K562 (cell line): ENCODE data around the gene LRRC4C. TPM values are rescaled to one million over a fixed set of nuclear protein-coding genes. Genes with fewer than 3 reads are reported as not detected.

Experiments used
- ATAC-seq: fragments of 200-7000 bp; cut with Tn5 transposase; 3 replicates; pipeline ENCODE4 v1.9.1; 2020; ENCODE audit warnings: moderate library complexity
- BruUV-seq: library from RNA; stranded (reverse); fragments of 400-500 nt; replicated peaks from 2 replicates; lab custom pipeline; 2021; lab: Mats Ljungman, UMichigan
- CTCF ChIA-PET: fragments of 300-600 bp; formaldehyde crosslinking; extraction: SDS; loops from one replicate; lab custom pipeline; 2021; ENCODE audit warnings: low intra/inter-chr PET ratio; lab: Yijun Ruan, JAX
- POLR2A ChIA-PET: fragments of 300-600, 350-650 bp; sonication (Branson Sonifier 250); formaldehyde crosslinking; extraction: SDS; loops from one replicate; lab custom pipeline; 2021; ENCODE audit warnings: antibody characterized with exemption, inconsistent platforms; lab: Yijun Ruan, JAX
- DNase-seq, 4 experiments: peaks; one replicate each; pipeline versions ENCODE4 v3.0.0 to v3.0.0-alpha.2; 2011 to 2018; ENCODE audit warnings: low spot score in 3 of 4, mixed read lengths in 3 of 4; ENCODE audit errors: extremely low read depth in 1 of 4
- FAIRE-seq: peaks from 2 replicates; lab custom pipeline; 2011; peaks lifted over from hg19 to GRCh38; lab: Jason Lieb, UNC
- H2AFZ ChIP-seq: 2 replicates; pipeline ENCODE4 v1.6.0; 2011; ENCODE audit warnings: low read depth, low read length, control low read depth, inconsistent platforms
- H3K27ac ChIP-seq: fragments of 200-600 bp; 3 replicates; pipeline ENCODE4 v1.8.0; 2011; ENCODE audit warnings: low read depth, mild to moderate bottlenecking, control low read depth, inconsistent platforms, low read length, moderate library complexity, mixed read lengths; ENCODE audit errors: extremely low read depth
- H3K27me3 ChIP-seq, 2 experiments: fragments of 300-600 bp in 1 of 2; 2 replicates in 1 of 2; 3 replicates in 1 of 2; pipeline versions ENCODE4 v1.6.0 to v1.8.0; 2011; ENCODE audit warnings: inconsistent platforms in 2 of 2, low read length in 2 of 2, mild to moderate bottlenecking in 1 of 2, mixed read lengths in 1 of 2, moderate library complexity in 1 of 2; ENCODE audit not compliant: control insufficient read depth in 2 of 2, insufficient read depth in 2 of 2
- H3K36me3 ChIP-seq: fragments of 300-600 bp; 3 replicates; pipeline ENCODE4 v1.8.0; 2011; ENCODE audit warnings: mild to moderate bottlenecking, low read length, inconsistent platforms; ENCODE audit not compliant: control insufficient read depth, insufficient read depth
- H3K4me1 ChIP-seq, 2 experiments: fragments of 200-600 bp in 1 of 2; replicated peaks in 1 of 2; 2 replicates in 1 of 2; 3 replicates in 1 of 2; pipeline versions ENCODE4 v1.5.1 to v1.8.0; 2011; ENCODE audit warnings: inconsistent platforms in 2 of 2, low read length in 2 of 2, mild to moderate bottlenecking in 1 of 2, mixed read lengths in 1 of 2, moderate library complexity in 1 of 2; ENCODE audit not compliant: control insufficient read depth in 2 of 2, insufficient read depth in 2 of 2
- H3K4me2 ChIP-seq: 2 replicates; pipeline ENCODE4 v1.6.1; 2011; ENCODE audit warnings: low read length, control low read depth, inconsistent platforms, mixed read lengths; ENCODE audit not compliant: insufficient read depth
- H3K4me3 ChIP-seq: fragments of 200-600 bp; sonication (generic), shearing (Covaris generic); 2 replicates; pipeline ENCODE4 v1.5.1; 2016; ENCODE audit warnings: control low read depth, inconsistent platforms
- H3K79me2 ChIP-seq: fragments of 200-600 bp; 3 replicates; pipeline ENCODE4 v1.8.0; 2011; ENCODE audit warnings: low read length, inconsistent platforms; ENCODE audit not compliant: control insufficient read depth, insufficient read depth
- H3K9ac ChIP-seq, 2 experiments: 2 replicates each; pipeline versions ENCODE4 v1.6.0 to v1.6.1; 2011; ENCODE audit warnings: low read depth in 2 of 2, low read length in 2 of 2, control low read depth in 1 of 2, inconsistent platforms in 1 of 2, mild to moderate bottlenecking in 1 of 2, mixed read lengths in 1 of 2; ENCODE audit not compliant: insufficient read depth in 1 of 2
- H3K9me1 ChIP-seq: one replicate; pipeline ENCODE4 v1.6.0; 2011; ENCODE audit warnings: inconsistent platforms, mild to moderate bottlenecking, low read length, moderate library complexity; ENCODE audit not compliant: control insufficient read depth, insufficient read depth
- H3K9me3 ChIP-seq: replicated peaks from 2 replicates; pipeline ENCODE4 v1.5.1; 2011; ENCODE audit warnings: low read depth, low read length, inconsistent platforms; ENCODE audit not compliant: control insufficient read depth, insufficient read depth
- H4K20me1 ChIP-seq: replicated peaks from 2 replicates; pipeline ENCODE4 v1.6.1; 2011; ENCODE audit warnings: low read length, inconsistent platforms, mixed read lengths; ENCODE audit not compliant: control insufficient read depth, insufficient read depth
- MXI1 ChIP-seq: IDR thresholded peaks from 2 replicates; pipeline ENCODE4 v1.6.1; 2011; ENCODE audit warnings: low read depth, mild to moderate bottlenecking, improper control_type of control experiment, low read length
- NFE2L1 ChIP-seq: fragments of 450-650 bp; IDR thresholded peaks from 2 replicates; pipeline ENCODE4 v1.6.1; 2016; ENCODE audit warnings: missing genetic modification characterization, low read depth, mild to moderate bottlenecking, missing compliant biosample characterization, moderate library complexity, borderline replicate concordance
- PRPF4 ChIP-seq: fragments of 200-400 bp; formaldehyde crosslinking; IDR thresholded peaks from one replicate; pipeline ENCODE4 v1.6.1; 2017; ENCODE audit warnings: low read length, low read depth, mild to moderate bottlenecking; ENCODE audit not compliant: insufficient read depth, poor library complexity, severe bottlenecking
- WGBS: fragments of 100-300 bp; shearing (Covaris generic); methylation state at CpG from one replicate; pipeline ENCODE4 v1.1.6; 2016; ENCODE audit warnings: low coverage, mixed read lengths; ENCODE audit not compliant: insufficient coverage; ENCODE audit errors: missing lambda C conversion rate; 5-methylcytosine and 5-hydroxymethylcytosine counted together
- in situ Hi-C: fragments of 300-500 bp; cut with MboI; formaldehyde crosslinking; loops from 4 replicates; pipeline ENCODE4 v1.15.0; 2018; ENCODE audit warnings: inconsistent platforms, mixed read lengths
- intact Hi-C: fragments of 100-400 bp; cut with micrococcal nuclease; formaldehyde crosslinking; loops from 2 replicates; pipeline ENCODE4 v1.14.2; 2022
- polyA plus RNA-seq, 8 experiments: library from polyadenylated mRNA; depleted of rRNA in 4 of 8; stranded (reverse) in 5 of 8; unstranded in 3 of 8; fragments of >200 nt; fragmentation: Nextera tagmentation in 2 of 8; fragmentation: Illumina TruSeq in 1 of 8; extraction: Ambion mirVana in 2 of 8; extraction: Trizol in 1 of 8; gene quantifications; 2 replicates each; pipeline versions ENCODE4 v1.2.1 to v1.2.3, GENCODE V29; 2011 to 2014; ENCODE audit warnings: inconsistent platforms in 1 of 8, missing spikeins in 1 of 8
- total RNA-seq, 7 experiments: library from RNA; depleted of rRNA in 6 of 7; stranded (reverse); fragments of >200 nt in 6 of 7; fragmentation: Illumina TruSeq in 2 of 7; extraction: Trizol in 2 of 7; gene quantifications; 2 replicates each; pipeline versions ENCODE4 v1.2.1 to v1.2.3, GENCODE V29; 2011 to 2021; ENCODE audit warnings: low replicate concordance in 1 of 7
- TF ChIP-seq, protein P1 (sequence below), 2 experiments: fragments of 450-650 bp; IDR thresholded peaks; 2 replicates each; pipeline ENCODE4 v1.6.1; 2018; ENCODE audit warnings: mild to moderate bottlenecking in 2 of 2, low read depth in 1 of 2; ENCODE audit not compliant: partially characterized antibody in 2 of 2
- TF ChIP-seq, protein P2 (sequence below), 2 experiments: fragments of 250-450 bp in 1 of 2; fragments of 450-650 bp in 1 of 2; sonication (Bioruptor Pico) in 1 of 2; IDR thresholded peaks; 2 replicates each; pipeline versions ENCODE4 v1.6.1 to v1.8.0; 2016 to 2021; ENCODE audit warnings: mild to moderate bottlenecking in 2 of 2, moderate library complexity in 2 of 2, missing compliant biosample characterization in 1 of 2, missing genetic modification characterization in 1 of 2
- TF ChIP-seq, protein P3 (sequence below): fragments of 450-650 bp; IDR thresholded peaks from 2 replicates; pipeline ENCODE4 v1.7.0; 2016; ENCODE audit warnings: borderline replicate concordance

The LRRC4C gene
- total and polyA plus RNA-seq, 9 of the 15 experiments (the other 6 are each of a cell fraction or from before 2014, with no cell fraction given) = not detected

DNA sequence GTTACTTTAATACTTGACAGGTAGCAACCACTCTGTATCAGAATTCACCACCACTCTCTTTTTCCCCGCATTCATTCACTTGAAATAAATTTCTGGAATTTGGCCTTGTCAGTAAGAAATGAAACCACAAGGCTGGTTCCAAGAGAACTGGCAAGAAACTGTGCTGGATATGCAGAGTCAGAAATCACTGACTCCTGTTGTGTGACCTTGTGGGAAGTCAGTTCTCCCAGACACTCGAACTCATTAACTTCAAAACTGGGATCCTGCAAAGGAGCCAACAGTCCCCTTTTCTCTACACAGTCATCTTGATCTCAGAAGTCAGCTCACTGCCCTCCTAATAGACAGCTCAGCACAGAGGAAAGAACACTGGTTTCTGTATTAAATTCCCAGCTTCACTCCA lies 142.7 kb downstream of the LRRC4C start:
- no peak overlapping the region for H3K9ac ChIP-seq
- no peaks in the 10 kb centered on the region for H3K79me2 ChIP-seq
- intact Hi-C loops (no loop called here), in situ Hi-C loops (no loop called here)
- BruUV-seq = no TSS peak
- H3K4me1 ChIP-seq = no peaks in the 10 kb centered on the region
- H2AFZ ChIP-seq = no peak overlapping the region
- H3K36me3 ChIP-seq = no peaks in the 10 kb centered on the region
- no peak for ATAC-seq
- POLR2A ChIA-PET = no interaction called here
- H3K9me1 ChIP-seq = no peaks in the 10 kb centered on the region
- CTCF ChIA-PET = no interaction called here
- H3K27ac ChIP-seq = no peak overlapping the region
- no peaks in the 10 kb centered on the region for H4K20me1 ChIP-seq
- no peak overlapping the region for H3K4me2 ChIP-seq
- H3K27me3 ChIP-seq = no peaks in the 10 kb centered on the region
- H3K4me3 ChIP-seq = no peak overlapping the region
- WGBS = 0% methylated on average over 2 of the region's 2 CpGs
- no peak for TF ChIP-seq MXI1
- TF ChIP-seq, protein P1, sequence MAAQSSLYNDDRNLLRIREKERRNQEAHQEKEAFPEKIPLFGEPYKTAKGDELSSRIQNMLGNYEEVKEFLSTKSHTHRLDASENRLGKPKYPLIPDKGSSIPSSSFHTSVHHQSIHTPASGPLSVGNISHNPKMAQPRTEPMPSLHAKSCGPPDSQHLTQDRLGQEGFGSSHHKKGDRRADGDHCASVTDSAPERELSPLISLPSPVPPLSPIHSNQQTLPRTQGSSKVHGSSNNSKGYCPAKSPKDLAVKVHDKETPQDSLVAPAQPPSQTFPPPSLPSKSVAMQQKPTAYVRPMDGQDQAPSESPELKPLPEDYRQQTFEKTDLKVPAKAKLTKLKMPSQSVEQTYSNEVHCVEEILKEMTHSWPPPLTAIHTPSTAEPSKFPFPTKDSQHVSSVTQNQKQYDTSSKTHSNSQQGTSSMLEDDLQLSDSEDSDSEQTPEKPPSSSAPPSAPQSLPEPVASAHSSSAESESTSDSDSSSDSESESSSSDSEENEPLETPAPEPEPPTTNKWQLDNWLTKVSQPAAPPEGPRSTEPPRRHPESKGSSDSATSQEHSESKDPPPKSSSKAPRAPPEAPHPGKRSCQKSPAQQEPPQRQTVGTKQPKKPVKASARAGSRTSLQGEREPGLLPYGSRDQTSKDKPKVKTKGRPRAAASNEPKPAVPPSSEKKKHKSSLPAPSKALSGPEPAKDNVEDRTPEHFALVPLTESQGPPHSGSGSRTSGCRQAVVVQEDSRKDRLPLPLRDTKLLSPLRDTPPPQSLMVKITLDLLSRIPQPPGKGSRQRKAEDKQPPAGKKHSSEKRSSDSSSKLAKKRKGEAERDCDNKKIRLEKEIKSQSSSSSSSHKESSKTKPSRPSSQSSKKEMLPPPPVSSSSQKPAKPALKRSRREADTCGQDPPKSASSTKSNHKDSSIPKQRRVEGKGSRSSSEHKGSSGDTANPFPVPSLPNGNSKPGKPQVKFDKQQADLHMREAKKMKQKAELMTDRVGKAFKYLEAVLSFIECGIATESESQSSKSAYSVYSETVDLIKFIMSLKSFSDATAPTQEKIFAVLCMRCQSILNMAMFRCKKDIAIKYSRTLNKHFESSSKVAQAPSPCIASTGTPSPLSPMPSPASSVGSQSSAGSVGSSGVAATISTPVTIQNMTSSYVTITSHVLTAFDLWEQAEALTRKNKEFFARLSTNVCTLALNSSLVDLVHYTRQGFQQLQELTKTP (IDR thresholded peaks at IDR 0.05; ENCODE audit: low read depth in 1 of 2, partially characterized antibody in 2 of 2) = no peak
- no peak for TF ChIP-seq NFE2L1 (tag)
- TF ChIP-seq PRPF4 = no peak
- TF ChIP-seq, protein P2, sequence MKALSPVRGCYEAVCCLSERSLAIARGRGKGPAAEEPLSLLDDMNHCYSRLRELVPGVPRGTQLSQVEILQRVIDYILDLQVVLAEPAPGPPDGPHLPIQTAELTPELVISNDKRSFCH (CRISPR knock-in tag; IDR thresholded peaks at IDR 0.05) = no peak
- TF ChIP-seq, protein P2 (tag; IDR thresholded peaks at IDR 0.05) = no peak
- TF ChIP-seq, protein P3, sequence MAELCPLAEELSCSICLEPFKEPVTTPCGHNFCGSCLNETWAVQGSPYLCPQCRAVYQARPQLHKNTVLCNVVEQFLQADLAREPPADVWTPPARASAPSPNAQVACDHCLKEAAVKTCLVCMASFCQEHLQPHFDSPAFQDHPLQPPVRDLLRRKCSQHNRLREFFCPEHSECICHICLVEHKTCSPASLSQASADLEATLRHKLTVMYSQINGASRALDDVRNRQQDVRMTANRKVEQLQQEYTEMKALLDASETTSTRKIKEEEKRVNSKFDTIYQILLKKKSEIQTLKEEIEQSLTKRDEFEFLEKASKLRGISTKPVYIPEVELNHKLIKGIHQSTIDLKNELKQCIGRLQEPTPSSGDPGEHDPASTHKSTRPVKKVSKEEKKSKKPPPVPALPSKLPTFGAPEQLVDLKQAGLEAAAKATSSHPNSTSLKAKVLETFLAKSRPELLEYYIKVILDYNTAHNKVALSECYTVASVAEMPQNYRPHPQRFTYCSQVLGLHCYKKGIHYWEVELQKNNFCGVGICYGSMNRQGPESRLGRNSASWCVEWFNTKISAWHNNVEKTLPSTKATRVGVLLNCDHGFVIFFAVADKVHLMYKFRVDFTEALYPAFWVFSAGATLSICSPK = no peak
- H3K9me3 ChIP-seq = no peaks in the 10 kb centered on the region
- no peak for FAIRE-seq
- DNase-seq = no peak
